ENCODE data around the gene AGPAT1.

- no peak for TF ChIP-seq POLR2AphosphoS5 (IDR thresholded peaks at IDR 0.05; ENCODE audit: low read depth, low read length)
- no peak for TF ChIP-seq POLR2A (IDR thresholded peaks at IDR 0.05; ENCODE audit: low read depth, low read length)
Observed at GRCh38 chr6:32149092-32149755, 26.7 kb downstream of the AGPAT1 start.

Data from GM12892 (cell line).